Chondrocyte (in vitro differentiated cells): ENCODE data around the gene MEF2B. TPM values are rescaled to one million over a fixed set of nuclear protein-coding genes. Genes with fewer than 3 reads are reported as not detected.
"Not testable (repeated sequence)": the region's sequence is repeated elsewhere in the genome, so short reads cannot be mapped to it uniquely, and the experiment has no call there.

Source experiments
- DNase-seq: peaks from one replicate; pipeline ENCODE4 v3.0.0; 2021; ENCODE audit warnings: mixed read lengths, low spot score
- H3K27ac Mint-ChIP-seq: one replicate; pipeline ENCODE4 v1.8.0; 2021; ENCODE audit warnings: mild to moderate bottlenecking, moderate library complexity, mixed read lengths; ENCODE audit not compliant: unreplicated experiment
- H3K27me3 Mint-ChIP-seq: 2 replicates; pipeline ENCODE4 v1.8.0; 2021; ENCODE audit warnings: low read depth, mixed read lengths
- H3K36me3 Mint-ChIP-seq: 2 replicates; pipeline ENCODE4 v1.8.0; 2021; ENCODE audit warnings: low read depth, mixed read lengths
- H3K4me1 Mint-ChIP-seq: 2 replicates; pipeline ENCODE4 v1.8.0; 2021; ENCODE audit warnings: low read depth, mild to moderate bottlenecking, mixed read lengths
- H3K4me3 Mint-ChIP-seq: one replicate; pipeline ENCODE4 v1.8.0; 2021; ENCODE audit warnings: mild to moderate bottlenecking, moderate library complexity, mixed read lengths; ENCODE audit not compliant: unreplicated experiment
- H3K9me3 Mint-ChIP-seq: 2 replicates; pipeline ENCODE4 v1.8.0; 2021; ENCODE audit warnings: low read depth, mixed read lengths
- total RNA-seq: library from RNA; stranded (reverse); gene quantifications from 3 replicates; pipeline ENCODE4 v1.2.1, GENCODE V29; 2021
- TF ChIP-seq, protein P1 (sequence below): fragments of 200-600 bp; sonication (generic); IDR thresholded peaks from 2 replicates; pipeline ENCODE4 v1.5.0; 2021; ENCODE audit warnings: antibody characterized with exemption, mild to moderate bottlenecking, moderate library complexity

Gene MEF2B
- total RNA-seq, 1 donor from 2014 or later, result 1.2 TPM

DNA sequence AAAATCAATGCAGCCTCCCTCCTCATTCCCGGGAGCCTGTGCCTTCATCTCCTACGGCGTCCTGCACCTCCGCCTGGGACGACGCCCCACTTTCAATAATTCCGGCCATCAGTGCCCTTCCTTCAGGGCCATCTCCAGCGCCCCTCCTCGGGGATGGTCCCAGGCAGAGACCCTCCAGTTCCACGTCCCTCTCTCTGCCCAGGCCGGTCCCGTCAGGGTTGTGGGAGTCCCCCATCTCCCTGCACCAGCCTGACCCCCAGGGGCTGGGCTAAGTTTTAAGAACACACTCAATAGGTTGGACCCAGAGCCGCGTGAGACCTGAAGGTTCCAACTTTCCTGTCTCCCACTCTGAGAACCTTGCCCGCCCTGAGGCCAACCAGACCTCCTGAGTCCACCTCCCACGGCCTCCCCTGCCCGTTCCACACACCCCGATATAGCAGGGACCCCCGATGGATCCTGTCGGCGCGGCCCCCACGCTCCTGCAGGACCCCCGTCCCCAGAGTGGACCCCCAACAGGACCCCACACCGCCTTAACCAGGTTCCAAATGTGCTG is 32.4 kb downstream of the MEF2B start:
- TF ChIP-seq, protein P1, sequence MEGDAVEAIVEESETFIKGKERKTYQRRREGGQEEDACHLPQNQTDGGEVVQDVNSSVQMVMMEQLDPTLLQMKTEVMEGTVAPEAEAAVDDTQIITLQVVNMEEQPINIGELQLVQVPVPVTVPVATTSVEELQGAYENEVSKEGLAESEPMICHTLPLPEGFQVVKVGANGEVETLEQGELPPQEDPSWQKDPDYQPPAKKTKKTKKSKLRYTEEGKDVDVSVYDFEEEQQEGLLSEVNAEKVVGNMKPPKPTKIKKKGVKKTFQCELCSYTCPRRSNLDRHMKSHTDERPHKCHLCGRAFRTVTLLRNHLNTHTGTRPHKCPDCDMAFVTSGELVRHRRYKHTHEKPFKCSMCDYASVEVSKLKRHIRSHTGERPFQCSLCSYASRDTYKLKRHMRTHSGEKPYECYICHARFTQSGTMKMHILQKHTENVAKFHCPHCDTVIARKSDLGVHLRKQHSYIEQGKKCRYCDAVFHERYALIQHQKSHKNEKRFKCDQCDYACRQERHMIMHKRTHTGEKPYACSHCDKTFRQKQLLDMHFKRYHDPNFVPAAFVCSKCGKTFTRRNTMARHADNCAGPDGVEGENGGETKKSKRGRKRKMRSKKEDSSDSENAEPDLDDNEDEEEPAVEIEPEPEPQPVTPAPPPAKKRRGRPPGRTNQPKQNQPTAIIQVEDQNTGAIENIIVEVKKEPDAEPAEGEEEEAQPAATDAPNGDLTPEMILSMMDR, result no peak
- Mint-ChIP-seq H3K36me3 (no peaks in the 10 kb centered on the region), H3K27me3 (no peaks in the 10 kb centered on the region), H3K9me3 (no peaks in the 10 kb centered on the region), H3K27ac (peak overlapping the region; percentile 87), H3K4me1 (peaks cover 18% of the 10 kb centered on the region), H3K4me3 (peak overlapping the region; percentile 99)
- DNase-seq, result no peak

DNA sequence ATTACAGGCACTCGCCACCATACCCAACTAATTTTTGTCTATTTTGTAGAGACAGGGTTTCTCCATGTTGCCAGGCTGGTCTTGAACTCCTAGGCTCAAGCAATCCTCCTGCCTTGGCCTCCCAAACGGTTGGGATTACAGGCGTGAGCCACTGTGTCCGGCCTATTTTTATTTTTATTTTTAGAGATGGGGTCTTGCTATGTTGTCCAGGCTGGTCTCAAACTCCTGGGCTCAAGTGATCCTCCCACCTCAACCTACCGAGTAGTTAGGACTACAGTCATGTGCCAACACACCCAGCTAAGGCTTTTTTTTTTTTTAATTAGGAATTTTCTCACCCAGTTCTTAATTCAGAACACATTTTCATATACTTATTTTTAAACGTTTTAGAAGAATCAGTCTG is 34.4 kb downstream of the MEF2B start:
- not testable (repeated sequence) for H3K36me3 Mint-ChIP-seq, DNase-seq, H3K27ac Mint-ChIP-seq, H3K27me3 Mint-ChIP-seq, H3K4me3 Mint-ChIP-seq, H3K9me3 Mint-ChIP-seq
- peaks cover 18% of the 10 kb centered on the region for H3K4me1 Mint-ChIP-seq

DNA sequence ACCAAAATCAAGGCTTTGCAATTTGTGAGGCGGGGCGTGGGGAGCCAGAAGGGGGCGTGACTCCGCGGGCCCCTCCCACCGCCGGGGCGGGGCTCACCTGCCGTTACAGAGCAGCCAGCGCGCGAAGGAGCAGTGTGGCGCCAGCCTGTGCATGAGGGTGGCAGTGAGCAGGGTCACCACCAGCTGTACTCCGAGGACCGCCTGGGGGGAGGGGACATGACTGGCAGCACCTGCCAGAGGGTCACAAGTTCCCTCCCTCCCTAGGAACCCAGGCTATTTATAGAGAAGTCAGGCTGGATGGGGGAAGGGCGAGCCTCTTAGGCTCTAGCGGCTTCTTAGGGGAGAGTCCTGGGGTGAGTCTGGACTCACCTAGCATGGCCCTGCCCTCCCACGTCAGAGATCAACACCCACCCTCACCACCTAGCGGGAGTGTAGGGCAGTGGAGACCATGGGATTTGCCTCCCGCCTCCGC is 35.3 kb downstream of the MEF2B start:
- H3K4me3 Mint-ChIP-seq, result no peak overlapping the region
- TF ChIP-seq, protein P1, result no peak
- peaks cover 18% of the 10 kb centered on the region for H3K4me1 Mint-ChIP-seq

DNA sequence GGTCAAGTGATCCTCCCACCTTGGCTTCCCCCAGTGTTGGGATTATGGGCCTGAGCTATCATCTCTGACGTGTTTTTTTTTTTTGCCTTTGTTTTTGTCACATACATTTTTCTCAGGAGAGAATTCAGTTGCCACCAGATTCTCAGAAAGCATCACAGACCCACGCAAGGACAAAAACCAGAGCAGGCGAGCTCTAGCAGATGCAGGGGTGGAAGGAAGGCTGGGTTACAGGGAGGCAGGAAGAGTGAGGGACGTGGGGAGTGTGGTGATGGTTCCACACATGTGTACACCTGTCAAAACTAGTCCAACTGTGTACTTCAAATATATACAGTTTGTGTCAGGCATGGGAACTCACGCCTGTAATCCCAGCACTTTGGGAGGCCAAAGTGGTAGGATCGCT is 36.1 kb downstream of the MEF2B start:
- Mint-ChIP-seq H3K27me3 (no peaks in the 10 kb centered on the region), H3K4me1 (peaks cover 18% of the 10 kb centered on the region), H3K36me3 (peaks cover 4% of the 10 kb centered on the region), H3K9me3 (peaks cover 8% of the 10 kb centered on the region), H3K4me3 (no peak overlapping the region), H3K27ac (peak overlapping the region; percentile 50)
- no peak for DNase-seq
- TF ChIP-seq, protein P1, result no peak

More for the DNA sequence above, 35.3 kb downstream of the MEF2B start:
- no peak overlapping the region for H3K27ac Mint-ChIP-seq
- H3K9me3 Mint-ChIP-seq, result peaks cover 8% of the 10 kb centered on the region
- no peak for DNase-seq
- no peaks in the 10 kb centered on the region for H3K27me3 Mint-ChIP-seq
- peaks cover 4% of the 10 kb centered on the region for H3K36me3 Mint-ChIP-seq

DNA sequence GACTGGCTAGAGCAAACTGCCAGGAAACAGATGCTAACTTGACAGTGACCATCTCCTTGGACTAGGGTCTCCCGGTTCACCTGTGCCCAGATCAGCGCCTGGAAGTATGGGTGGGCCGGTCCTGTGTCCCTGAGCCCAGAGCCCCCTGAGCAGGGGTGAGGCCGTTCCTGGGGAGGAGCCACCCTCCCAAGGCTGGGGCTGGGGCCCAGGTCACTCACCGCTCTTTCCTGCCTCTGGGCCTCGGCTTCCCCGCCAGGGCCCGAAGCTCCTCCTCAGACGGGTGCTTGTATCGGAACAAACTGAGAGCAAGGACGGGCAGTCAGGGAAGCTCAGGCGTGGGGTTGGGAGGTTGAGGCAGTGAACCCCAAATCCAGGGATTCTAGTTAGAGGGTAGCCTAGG is 37.2 kb downstream of the MEF2B start:
- TF ChIP-seq, protein P1, result no peak
- no peak for DNase-seq
- H3K27ac Mint-ChIP-seq, result no peak overlapping the region
- H3K9me3 Mint-ChIP-seq, result peaks cover 9% of the 10 kb centered on the region
- peaks cover 7% of the 10 kb centered on the region for H3K36me3 Mint-ChIP-seq
- H3K27me3 Mint-ChIP-seq, result no peaks in the 10 kb centered on the region
- peaks cover 11% of the 10 kb centered on the region for H3K4me1 Mint-ChIP-seq
- no peak overlapping the region for H3K4me3 Mint-ChIP-seq

DNA sequence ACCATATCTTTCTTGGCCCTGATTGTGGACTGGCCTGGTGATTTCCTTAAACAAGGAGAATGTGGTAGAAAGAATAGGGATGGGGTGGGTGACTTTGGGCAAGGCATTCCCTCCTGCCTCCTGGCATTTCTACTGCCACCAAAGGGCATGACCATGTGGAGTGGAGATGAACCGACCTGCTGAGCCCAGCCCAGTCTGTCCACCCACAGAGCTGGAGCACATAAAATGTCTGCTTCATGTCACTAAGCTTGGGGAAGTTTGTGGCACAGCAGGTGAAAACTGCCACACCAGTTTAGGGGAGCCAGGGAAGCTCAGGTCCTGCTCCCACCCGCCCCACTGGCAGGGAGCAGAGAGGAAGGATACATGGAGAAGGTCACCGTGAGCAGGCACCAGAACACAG is 38.1 kb downstream of the MEF2B start:
- Mint-ChIP-seq H3K9me3 (peaks cover 10% of the 10 kb centered on the region), H3K27ac (no peak overlapping the region), H3K36me3 (peaks cover 8% of the 10 kb centered on the region), H3K4me1 (peaks cover 2% of the 10 kb centered on the region), H3K27me3 (no peaks in the 10 kb centered on the region), H3K4me3 (no peak overlapping the region)
- TF ChIP-seq, protein P1, result no peak
- no peak for DNase-seq
